GM15510 (cell line): Measurements from ENCODE around the gene VPS33A.

Source experiments
- POLR2A ChIP-seq: IDR thresholded peaks from 3 replicates; pipeline ENCODE4 v1.6.1; 2011; ENCODE audit warnings: borderline replicate concordance; ENCODE audit not compliant: insufficient read length; ENCODE audit errors: extremely low read depth

The VPS33A gene

DNA sequence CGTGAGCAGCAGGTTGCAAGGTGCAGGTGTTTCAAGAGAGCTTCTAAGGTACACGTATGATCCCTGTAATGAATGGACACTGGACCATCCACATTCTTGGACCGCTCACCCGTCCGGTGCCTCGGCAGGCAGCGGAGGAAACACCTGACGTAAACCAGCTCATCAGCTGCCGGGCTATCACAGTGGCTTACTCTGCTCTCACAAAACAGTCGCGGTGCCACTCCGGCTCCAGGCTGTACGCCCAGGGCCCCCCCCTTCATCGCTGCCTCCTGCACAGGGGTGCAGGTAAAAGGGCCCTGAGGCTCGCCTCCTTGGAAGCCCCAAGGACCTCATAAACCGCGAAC is 436 bp downstream of the VPS33A start:
- no peak for TF ChIP-seq POLR2A

DNA sequence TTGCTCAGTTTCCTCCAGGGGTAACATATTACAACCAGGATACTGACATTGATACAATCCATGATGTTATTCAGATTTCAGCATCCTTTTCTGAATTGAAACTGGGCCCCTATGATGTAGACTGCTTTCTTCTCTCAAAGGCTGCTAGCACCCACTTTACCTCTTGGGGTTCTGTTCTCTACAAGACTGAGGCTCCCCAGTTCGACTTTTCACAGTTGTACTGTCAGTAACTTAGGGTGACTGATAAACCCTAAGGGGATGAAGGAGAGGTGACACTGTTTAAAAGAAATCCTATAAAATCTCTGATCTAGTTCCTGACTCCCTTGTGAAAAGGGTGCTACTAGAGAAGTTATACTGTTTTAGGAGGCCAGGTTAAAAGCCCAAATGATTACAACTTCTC is 818 bp downstream of the VPS33A start:
- TF ChIP-seq POLR2A = no peak

DNA sequence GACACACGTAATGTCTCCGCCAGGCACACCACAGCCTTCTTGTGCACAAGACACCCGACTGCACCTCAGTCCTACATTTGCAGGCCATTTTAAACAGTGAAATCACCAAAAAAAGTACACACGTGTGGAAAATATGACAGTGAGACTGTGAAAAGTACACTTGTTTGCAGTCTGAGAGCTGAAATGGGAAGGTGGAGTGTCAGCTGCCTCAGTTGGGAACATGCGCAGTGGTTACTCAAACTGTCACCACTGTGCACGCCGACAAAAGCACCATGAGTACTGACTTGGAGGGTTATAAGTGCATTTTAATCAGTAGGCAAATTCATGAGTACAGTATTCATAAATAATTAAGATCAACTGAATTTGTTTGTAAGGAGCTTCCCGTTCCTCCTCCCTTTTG is 15.8 kb downstream of the VPS33A start:
- no peak for TF ChIP-seq POLR2A

DNA sequence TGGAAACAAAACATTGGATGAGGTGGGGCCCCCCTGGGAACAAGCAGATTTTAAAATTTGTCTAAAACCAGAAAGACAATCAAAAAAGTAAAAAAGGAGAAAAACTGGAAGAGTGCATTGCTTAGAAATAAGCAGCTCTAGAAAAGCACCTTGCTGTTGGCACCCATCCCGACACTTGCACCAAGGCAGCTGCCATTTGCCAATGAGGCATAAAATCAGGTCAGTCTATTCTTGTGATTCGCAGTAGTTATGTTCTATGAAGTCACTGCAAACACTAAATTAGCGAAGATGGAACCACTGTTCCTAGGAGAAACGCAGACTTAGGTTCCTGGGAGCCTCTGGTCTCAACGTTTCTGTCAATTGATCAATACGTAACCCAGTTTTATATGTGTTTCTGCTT is 16.2 kb downstream of the VPS33A start:
- TF ChIP-seq POLR2A = no peak

DNA sequence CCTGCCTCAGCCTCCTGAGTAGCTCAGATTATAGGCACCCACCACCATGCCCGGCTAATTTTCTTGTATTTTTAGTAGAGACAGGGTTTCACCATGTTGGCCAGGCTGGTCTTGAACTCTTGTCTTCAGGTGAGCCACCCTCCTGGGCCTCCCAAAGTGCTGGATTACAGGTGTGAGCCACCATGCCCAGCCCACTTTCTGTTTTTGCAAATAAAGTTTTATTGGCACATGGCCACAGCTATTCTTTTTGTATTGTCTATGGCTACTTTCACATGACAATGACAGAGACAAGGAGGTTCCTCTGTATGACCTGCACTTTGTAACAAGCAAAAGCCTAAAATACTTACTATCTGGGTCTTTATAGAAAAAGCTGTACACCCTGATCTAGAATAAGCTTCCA is 20.7 kb downstream of the VPS33A start:
- TF ChIP-seq POLR2A = no peak

DNA sequence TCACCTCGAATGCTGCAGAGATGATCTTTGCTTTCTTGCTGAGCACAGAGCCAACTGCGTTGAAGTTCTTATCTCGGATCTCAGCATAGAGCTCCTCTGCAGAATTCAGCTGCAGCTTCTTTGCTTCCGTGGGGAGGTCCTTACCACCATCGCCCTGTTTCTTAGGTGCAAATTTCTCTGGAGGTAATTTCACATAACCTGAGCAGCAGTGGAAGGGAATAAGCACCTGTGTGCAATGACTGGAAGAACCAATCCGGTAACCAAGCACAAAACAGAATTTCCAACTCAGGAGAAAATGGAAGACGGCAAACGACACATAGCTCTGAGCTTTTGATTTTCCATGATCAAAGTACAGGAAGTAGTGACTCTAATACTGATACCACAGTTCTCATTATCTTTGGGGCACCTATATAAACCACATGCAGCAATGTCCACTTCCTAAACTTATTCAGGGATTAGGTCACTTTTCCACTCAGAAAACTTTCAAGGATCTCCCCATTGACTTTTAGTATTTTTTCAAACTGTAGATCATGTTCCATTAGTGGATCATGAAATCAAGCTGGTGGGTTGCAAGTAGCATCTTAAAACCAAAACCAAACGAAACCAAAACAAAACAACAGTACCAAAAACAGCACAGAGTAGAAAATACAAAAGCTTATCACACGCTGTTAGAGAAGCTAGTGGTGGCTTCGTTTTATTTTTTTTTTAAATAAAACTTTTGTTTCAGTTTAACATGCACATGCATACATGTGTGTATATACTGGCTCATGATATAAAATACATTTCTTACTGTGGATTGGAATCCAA is 21.5 kb downstream of the VPS33A start:
- TF ChIP-seq POLR2A = no peak

DNA sequence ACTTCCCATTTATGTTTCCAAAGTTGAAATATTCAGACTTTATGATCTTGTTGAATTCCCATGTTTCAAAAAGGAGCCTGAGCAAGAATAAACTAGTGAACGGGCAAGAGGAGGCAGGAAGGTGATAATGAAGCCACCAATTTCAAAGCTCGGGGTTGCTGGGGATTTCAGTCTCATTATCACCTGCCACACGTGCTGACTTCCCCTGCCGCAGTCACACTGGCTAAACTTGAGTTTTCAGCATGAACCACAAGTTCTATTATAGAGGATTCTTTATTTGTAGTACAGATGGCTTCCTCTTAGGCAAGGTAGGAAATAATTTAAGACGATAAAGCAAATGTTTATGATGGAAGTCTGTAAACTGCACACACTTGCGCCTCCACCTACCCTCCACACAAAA is 22.3 kb downstream of the VPS33A start:
- TF ChIP-seq POLR2A = no peak

DNA sequence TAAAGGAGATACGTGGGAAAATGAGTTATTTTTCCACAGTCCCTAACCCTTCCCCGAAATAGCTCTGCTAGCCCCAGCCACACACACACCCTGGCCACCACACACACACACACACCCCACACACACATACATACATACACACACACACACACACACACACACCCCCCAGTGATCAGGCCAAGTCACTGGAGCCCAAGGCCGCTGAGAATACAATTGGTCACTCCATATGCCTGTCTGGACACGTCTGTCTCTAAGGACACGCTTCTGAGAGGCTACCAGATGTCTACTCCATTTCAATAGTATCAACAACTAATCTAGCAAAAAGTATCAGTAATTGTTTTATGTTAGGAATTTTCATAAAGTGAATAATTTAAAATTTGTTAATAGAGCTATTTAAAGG is 27.4 kb downstream of the VPS33A start:
- no peak for TF ChIP-seq POLR2A

DNA sequence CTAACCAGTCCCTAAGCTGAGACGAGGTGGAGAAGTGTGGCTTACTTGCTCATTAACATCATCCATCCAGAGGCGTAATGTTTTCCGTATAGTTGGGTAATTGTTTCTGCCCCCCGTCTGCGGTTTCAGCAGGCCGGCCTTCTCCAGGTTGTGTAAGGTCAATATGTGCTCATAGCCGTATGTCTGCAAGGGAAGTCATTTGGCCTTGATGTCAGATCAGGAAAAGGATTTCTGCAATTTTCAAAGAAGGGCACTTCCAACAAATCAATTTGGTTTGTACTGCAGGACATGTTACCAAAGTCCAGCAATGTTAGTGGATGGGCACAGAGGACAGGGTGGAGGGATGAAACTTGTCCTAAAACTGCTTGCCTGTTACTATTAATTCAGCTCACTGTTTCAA is 30.6 kb downstream of the VPS33A start:
- TF ChIP-seq POLR2A = no peak

DNA sequence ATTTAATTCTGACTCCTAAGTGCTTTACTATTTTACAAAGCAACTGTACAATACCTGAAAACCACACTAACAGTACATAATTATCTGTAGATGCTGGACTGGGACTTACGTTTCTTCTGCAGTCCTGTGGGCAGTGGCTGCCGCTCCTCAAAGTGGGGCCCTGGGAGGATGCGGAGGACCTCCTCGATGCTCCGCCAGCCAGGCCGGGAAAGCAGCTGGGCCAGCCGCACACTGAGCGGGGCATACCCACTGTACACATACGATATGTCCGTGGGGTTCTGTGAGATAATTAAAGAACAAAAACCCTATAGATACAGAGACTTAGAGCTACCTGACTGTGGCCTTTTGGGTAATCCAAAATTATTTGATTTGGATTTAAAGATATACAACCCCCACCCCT is 33.6 kb downstream of the VPS33A start:
- TF ChIP-seq POLR2A = no peak

DNA sequence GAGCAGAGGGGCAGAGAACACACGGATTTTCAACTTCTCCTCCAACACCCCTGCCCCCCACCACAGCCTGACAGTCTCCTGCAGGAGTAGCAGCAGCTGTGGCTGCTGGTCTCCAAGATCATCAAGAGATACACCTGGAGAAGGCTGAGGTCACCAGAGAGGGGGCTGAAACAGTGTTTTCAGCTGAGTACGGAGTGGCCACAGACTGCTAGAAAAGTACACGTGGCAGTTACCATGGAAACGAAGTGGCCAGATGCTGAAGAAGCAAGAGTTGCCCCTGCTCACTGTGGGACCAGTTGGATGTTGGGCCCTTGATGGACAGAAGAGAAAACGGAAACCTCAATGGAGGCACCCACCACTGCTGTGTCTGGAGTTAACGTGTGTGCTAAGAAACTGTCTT is 35.5 kb downstream of the VPS33A start:
- TF ChIP-seq POLR2A = no peak

DNA sequence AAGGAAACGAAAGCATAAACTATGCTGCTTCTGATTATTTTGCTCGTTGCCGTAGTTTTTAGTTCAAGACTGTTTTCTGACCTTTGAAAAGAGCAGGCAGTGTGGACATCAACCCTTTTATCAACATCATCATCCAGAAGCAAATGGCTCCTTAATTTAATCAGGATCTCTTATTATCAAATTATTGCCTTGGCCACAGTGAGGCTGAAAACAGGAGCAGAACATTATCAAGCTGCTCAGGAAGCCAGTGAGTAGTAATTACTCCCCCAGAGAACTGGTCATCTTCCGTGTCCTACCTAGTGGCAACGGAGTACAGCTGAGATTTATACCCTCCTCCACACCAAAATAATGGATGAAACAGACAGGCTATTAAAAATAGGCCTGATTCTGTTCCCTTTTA is 38.2 kb downstream of the VPS33A start:
- no peak for TF ChIP-seq POLR2A

DNA sequence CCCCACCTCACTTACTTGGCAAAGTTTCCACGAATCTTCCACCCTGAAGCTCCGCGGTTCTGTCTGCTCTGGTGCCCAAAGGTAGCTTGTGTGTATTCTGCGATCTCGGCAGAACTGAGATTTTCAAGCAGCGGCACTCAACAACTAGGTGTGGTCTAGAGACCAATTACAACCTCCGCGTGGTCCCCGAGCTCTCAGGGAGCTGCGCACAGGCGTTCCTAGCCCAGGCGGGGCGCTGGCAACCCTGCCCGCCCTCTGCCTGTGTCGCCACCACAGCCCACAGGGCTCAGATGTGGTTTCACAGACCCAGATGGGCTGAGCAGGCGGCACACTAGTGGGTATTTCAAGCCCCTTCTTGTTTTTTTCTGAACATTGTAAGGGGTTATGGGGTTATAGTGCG is 39.0 kb downstream of the VPS33A start:
- TF ChIP-seq POLR2A = no peak

DNA sequence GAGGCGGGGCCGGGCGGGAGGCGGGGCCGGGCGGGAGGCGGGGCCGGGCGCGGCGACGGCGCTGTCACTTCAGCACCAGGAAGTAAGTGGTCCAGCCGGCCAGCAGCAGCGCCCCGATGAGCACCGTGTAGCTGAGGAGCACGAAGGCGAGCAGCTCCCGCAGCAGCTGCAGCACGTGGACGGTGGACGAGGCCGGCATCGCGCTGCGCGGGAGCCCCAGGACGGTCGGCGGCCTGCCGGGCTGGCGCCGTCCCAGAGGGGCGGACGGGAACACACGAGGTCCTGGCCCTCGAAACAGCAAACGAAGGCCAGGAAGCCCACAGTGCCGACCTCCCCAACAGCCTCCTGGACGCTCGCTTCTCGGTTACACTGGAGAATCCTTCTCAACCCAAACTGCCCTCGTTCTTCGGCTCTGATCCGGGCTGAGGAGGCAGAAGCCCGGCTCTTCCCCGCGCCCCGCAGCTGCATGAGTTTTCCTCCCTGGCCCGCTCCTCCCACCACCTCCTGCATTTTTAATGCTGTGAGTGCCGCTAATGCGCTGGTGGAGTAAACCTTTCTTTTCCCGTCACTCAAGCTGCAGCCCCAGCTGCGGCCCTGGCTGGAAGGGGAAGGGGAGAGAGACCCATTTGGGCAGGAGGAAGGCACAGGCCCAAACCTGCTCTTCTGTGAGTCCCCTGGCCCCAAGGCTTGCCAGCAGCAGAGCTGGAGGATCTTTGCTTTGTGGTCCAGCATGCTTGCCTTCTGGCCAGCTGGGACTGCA is 39.7 kb downstream of the VPS33A start:
- TF ChIP-seq POLR2A = no peak

DNA sequence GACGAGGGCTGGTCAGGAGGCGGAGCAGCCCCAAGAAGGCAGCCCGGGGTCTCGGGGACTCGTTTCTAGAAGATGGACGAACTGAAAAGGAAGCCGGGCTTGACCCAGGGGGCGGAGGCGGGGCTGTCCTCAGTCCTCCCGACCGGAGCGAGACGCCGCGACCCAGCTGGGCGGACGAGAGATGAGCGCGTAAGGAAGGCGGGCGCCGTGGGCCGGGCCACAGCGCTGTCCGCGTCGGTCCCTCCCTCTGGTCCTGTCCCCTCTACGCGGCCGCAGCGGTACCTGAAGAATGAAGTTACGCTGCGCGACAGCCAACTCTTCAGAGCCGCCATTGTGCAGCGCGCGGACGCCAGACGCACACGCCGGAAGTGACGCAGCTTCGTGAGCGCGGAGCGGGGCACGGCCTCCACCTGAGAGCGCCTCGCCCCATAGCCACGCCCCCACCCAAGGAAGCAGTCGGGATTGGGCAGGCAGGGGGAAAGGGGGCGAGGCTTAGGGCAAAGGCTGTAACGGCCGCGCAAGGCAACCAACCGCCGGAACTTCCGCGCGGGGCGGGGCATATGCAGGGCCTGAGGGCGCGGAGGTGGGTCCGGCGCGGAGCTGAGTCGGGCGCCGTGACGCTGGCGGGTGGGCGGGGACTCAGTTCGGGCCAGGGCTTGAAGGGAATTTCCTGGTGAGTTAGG is 40.5 kb downstream of the VPS33A start, which contains the start of gene DIABLO:
TSS of gene DIABLO (minus strand) at position 370 of the 683 bp plus-strand sequence. CDS start at position 332, 38 bp downstream.
- TF ChIP-seq POLR2A = peak; percentile 97
